Measurements from ENCODE around the gene NELL2. TPM values are rescaled to one million over a fixed set of nuclear protein-coding genes. Genes with fewer than 3 reads are reported as not detected.

The NELL2 gene
- total and polyA plus RNA-seq, 8 donors, result 0.41 to 42.5 (median 28.3) TPM

- no peak for TF ChIP-seq CTCF (IDR thresholded peaks at IDR 0.05)
- H3K4me3 ChIP-seq, result no peak overlapping the region
- intact Hi-C loops (cut with DNase I), result no loop called here
- DNase-seq (no peak), ATAC-seq (no peak)
- no peaks in the 10 kb centered on the region for H3K4me1 ChIP-seq
- H3K27me3 ChIP-seq, result no peaks in the 10 kb centered on the region
- H3K27ac ChIP-seq, result no peak overlapping the region
- peaks cover 0 to 15% of the 10 kb centered on the region in 2 donors for H3K9me3 ChIP-seq
- no peaks in the 10 kb centered on the region for H3K36me3 ChIP-seq
These were observed 12.2 kb downstream of the NELL2 start for GRCh38 chr12:44863867-44864266.

- H3K9me3 ChIP-seq, result peaks cover 0 to 12% of the 10 kb centered on the region in 2 donors
- H3K27me3 ChIP-seq, result no peaks in the 10 kb centered on the region
- no peak for DNase-seq
- no peak for TF ChIP-seq CTCF (IDR thresholded peaks at IDR 0.05)
- no peaks in the 10 kb centered on the region for H3K36me3 ChIP-seq
- H3K4me1 ChIP-seq, result no peaks in the 10 kb centered on the region
- no peak overlapping the region for H3K4me3 ChIP-seq
- H3K27ac ChIP-seq, result no peak overlapping the region
- intact Hi-C loops (cut with DNase I), result no loop called here
- no peak for ATAC-seq
These were observed 16.0 kb downstream of the NELL2 start for GRCh38 chr12:44859998-44860689.

- ATAC-seq, result no peak
- Histone ChIP-seq H3K9me3 (peaks cover 0 to 6% of the 10 kb centered on the region in 2 donors), H3K27me3 (no peaks in the 10 kb centered on the region), H3K36me3 (no peaks in the 10 kb centered on the region), H3K4me3 (no peak overlapping the region), H3K4me1 (no peaks in the 10 kb centered on the region), H3K27ac (no peak overlapping the region)
- intact Hi-C loops (cut with DNase I), result no loop called here
- no peak for TF ChIP-seq CTCF (IDR thresholded peaks at IDR 0.05)
- no peak for DNase-seq
These were observed 17.8 kb downstream of the NELL2 start for GRCh38 chr12:44858226-44858855.

GRCh38 chr12:44852483-44852882 is 23.6 kb downstream of the NELL2 start:
- ATAC-seq (no peak), DNase-seq (no peak)
- no peak for TF ChIP-seq CTCF (IDR thresholded peaks at IDR 0.05)
- intact Hi-C loops (cut with DNase I), result no loop called here
- Histone ChIP-seq H3K27ac (no peak overlapping the region), H3K9me3 (no peaks in the 10 kb centered on the region), H3K4me3 (no peak overlapping the region), H3K27me3 (no peaks in the 10 kb centered on the region), H3K4me1 (no peaks in the 10 kb centered on the region), H3K36me3 (no peaks in the 10 kb centered on the region)

- no peaks in the 10 kb centered on the region for H3K4me1 ChIP-seq
- ATAC-seq (no peak), DNase-seq (no peak)
- intact Hi-C loops (cut with DNase I), result no loop called here
- TF ChIP-seq CTCF (IDR thresholded peaks at IDR 0.05), result no peak
- no peak overlapping the region for H3K4me3 ChIP-seq
- no peak overlapping the region for H3K27ac ChIP-seq
- no peaks in the 10 kb centered on the region for H3K36me3 ChIP-seq
- no peaks in the 10 kb centered on the region for H3K27me3 ChIP-seq
- no peaks in the 10 kb centered on the region for H3K9me3 ChIP-seq
These were observed 24.5 kb downstream of the NELL2 start for GRCh38 chr12:44851586-44851985.

Measured in left lung (tissue), 10 donors.